ENCODE measurements around the gene PTTG2.

The PTTG2 gene

DNA sequence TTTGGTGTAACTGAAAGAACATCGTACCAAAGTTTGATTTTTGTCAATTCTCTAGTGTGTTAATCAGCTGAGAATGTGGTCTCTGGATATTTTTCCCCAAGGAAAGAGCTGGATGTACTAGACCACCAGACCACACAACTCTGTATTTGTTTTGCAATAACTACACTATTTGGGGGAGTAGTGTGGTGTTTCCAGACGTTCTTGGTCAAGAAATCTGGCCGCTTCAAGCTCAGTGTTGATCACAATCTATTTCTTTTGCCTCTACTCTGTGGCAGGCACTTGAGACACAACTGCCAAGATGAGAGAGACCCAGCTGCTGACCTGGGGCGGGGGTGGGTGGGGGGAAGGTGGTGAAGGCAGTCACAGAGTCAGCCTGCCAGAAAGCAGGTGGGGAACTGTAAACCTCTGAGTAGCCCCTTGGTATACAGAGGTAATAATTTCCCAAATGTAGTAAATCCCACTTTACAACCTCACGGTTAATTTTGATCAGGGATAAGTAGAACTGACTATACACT is 30.6 kb downstream of the PTTG2 start:
- FAIRE-seq = no peak
- no peak for DNase-seq (ENCODE audit: insufficient read length)
- no peak for TF ChIP-seq POLR2A (IDR thresholded peaks at IDR 0.05; ENCODE audit: low read depth, low read length)
- TF ChIP-seq TAF1 (IDR thresholded peaks at IDR 0.05; ENCODE audit: borderline replicate concordance, low read depth, low read length) = no peak
- TF ChIP-seq POLR2AphosphoS5 (IDR thresholded peaks at IDR 0.05; ENCODE audit: low read depth, low read length) = no peak

DNA sequence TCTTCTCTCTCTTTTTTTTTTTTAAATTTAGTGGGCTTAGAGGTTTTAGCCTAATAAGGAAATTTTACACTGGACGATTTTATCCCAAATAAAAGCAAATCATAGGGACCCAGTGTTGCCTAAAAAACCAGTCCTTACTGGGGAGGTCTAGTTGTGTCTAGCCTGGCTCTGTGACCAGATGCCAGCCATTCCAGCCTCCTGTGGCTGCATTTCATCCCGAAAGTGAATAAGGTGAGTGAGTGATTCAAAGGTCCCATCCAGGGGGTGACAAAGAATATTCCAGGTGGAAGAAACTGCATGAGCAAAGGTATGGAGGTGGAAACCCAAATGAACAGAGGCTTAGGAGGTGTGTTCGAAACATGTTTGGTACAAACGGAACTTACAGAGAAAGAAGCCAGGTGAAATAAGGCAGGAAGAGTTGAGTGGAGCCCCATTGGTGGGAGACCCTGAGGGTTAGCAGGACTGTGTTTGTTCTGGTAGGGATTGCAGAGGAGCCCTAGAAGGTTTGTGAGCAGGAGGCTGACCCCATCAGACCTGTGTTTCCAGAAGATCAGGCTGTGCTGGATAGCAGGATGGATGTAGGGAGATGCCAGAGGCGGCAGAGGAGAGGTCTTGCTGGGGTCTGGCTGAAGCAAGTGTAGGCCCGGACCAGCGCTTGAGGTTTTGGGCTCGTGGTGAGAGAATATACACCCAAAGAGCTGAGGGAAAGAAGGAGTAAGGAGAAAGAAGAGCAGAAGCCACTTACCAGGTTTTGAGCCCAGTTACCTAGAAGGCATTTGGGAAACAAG is 31.6 kb downstream of the PTTG2 start:
- DNase-seq (ENCODE audit: insufficient read length) = no peak
- FAIRE-seq = peak; percentile 51
- TF ChIP-seq TAF1 (IDR thresholded peaks at IDR 0.05; ENCODE audit: borderline replicate concordance, low read depth, low read length) (no peak), POLR2AphosphoS5 (IDR thresholded peaks at IDR 0.05; ENCODE audit: low read depth, low read length) (no peak), POLR2A (IDR thresholded peaks at IDR 0.05; ENCODE audit: low read depth, low read length) (no peak)

DNA sequence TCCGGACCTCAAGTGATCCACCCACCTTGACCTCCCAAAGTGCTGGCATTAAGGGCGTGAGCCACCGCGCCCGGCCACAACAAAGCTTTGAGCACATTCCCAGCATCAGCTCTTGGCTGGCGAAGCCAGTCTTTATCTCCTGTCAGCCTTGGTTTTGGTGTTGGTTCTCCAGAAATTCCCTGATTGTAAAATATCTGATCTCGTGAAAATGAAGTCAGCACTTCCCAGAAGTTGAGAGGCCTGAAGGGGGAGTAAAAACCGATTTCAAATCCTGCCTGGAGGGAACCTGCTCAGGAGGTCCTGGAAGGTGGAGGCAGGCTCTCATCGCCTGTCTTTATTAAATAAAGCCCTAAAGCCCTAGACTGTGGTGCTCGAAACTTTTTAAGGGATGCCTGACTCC is 33.6 kb downstream of the PTTG2 start:
- FAIRE-seq = no peak
- DNase-seq (ENCODE audit: insufficient read length) = no peak
- TF ChIP-seq POLR2AphosphoS5 (IDR thresholded peaks at IDR 0.05; ENCODE audit: low read depth, low read length) = no peak
- TF ChIP-seq TAF1 (IDR thresholded peaks at IDR 0.05; ENCODE audit: borderline replicate concordance, low read depth, low read length) = no peak
- TF ChIP-seq POLR2A (IDR thresholded peaks at IDR 0.05; ENCODE audit: low read depth, low read length) = no peak

DNA sequence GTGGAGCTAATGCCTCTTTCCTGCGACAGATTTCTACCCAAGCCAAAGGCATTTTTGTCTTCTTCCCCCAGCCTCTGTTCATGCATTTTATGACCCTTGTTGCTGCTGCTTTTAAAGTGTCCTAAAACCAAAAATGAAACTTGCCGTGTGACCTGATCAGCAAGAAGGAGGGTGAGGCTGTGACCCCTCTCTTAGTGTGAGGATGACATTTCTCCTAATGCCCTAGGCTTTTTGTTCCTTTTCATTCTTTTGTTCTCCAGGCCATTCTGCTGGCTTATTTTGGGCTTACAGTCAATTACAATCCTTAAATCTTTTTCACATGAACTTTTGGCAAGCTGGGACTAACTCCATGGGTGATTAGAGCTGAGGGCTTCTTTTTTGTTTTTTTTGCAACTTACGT is 34.4 kb downstream of the PTTG2 start:
- DNase-seq (ENCODE audit: insufficient read length) (no peak), FAIRE-seq (no peak)
- no peak for TF ChIP-seq POLR2AphosphoS5 (IDR thresholded peaks at IDR 0.05; ENCODE audit: low read depth, low read length)
- TF ChIP-seq TAF1 (IDR thresholded peaks at IDR 0.05; ENCODE audit: borderline replicate concordance, low read depth, low read length) = no peak
- TF ChIP-seq POLR2A (IDR thresholded peaks at IDR 0.05; ENCODE audit: low read depth, low read length) = no peak

DNA sequence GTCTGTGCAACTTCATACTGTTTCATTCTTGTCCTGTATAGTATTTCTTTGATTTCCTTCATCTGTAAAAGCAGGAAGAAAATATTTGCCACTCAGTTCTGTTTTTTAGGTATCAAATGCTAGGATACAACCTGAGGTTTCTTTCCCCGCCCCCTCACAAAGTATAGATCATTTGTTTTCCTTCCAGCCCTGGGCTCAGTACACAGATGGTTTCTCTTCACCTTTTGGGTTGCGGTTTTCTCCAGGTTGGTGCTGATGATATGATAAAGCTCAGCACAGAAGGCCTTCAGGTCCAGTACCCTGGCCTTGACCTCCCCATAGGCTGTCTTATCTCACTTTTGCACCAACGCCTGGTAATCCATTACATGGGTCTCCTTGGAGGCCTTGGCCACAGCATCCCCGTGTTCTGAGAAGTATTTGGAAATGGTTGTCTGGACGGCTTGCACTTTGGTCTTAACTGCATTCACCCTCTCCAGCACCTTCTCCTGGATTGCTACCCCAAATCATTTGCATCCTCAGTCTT is 35.2 kb downstream of the PTTG2 start:
- DNase-seq (ENCODE audit: insufficient read length) (no peak), FAIRE-seq (no peak)
- TF ChIP-seq POLR2A (IDR thresholded peaks at IDR 0.05; ENCODE audit: low read depth, low read length) = no peak
- no peak for TF ChIP-seq TAF1 (IDR thresholded peaks at IDR 0.05; ENCODE audit: borderline replicate concordance, low read depth, low read length)
- no peak for TF ChIP-seq POLR2AphosphoS5 (IDR thresholded peaks at IDR 0.05; ENCODE audit: low read depth, low read length)

DNA sequence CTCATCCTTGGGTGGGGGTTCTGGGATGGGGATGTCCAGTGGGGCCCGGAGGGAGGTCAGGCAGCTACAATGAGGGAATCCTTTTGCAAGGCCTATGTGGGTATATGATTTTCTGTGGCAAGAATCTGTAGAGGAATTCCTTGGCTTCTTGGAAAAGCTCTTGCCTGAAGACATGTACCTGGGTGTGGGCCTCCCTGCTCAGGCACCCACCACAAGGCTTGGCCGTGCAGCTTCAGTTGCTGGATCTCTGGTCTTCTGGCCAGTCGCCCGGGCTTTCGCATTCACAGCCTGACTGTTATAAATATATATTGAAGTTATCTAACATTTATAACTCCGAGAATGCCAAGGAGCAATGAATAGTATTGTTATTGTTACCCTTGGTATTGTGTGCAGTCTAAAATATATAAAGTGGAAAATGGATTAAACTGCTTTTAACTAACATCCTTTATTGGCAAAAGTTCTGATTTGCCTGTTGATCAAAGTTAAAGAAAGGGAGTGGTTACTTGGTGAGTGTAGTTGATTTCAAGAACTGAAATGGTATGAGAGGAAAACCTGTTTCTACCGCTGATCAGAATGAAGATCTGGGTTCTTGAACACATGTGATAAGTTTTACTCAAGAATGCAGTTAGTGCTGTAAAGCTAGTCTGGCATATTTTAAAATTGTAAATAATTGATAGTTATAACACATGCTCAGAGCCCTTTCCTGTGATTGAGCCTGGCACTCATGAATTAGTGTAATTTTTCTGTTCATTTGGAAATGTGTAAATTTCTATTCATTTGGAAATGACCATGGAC is 36.0 kb downstream of the PTTG2 start:
- FAIRE-seq = no peak
- TF ChIP-seq POLR2AphosphoS5 (IDR thresholded peaks at IDR 0.05; ENCODE audit: low read depth, low read length) = no peak
- no peak for DNase-seq (ENCODE audit: insufficient read length)

DNA sequence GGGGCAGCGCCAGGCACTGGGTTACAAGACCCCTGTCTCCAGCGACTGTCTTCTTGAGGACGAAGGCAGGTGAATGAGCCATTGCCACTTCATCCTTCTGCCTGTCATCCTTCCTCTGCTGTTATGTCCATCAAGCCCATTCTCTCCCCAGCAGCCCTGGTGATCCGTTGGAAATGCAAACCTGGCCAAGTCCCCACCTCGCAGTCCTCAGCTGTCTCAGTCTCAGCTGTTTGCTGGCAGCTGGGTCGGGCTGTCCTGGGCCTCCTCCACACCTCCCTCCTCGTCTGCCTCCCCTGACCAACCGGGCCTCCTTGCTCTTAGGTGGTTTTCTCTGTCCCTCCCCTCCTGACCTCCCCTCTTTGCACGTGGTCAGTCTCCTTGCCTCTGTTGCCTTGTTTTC is 38.0 kb downstream of the PTTG2 start:
- DNase-seq (ENCODE audit: insufficient read length) = no peak
- FAIRE-seq = no peak
- no peak for TF ChIP-seq TAF1 (IDR thresholded peaks at IDR 0.05; ENCODE audit: borderline replicate concordance, low read depth, low read length)
- no peak for TF ChIP-seq POLR2A (IDR thresholded peaks at IDR 0.05; ENCODE audit: low read depth, low read length)

DNA sequence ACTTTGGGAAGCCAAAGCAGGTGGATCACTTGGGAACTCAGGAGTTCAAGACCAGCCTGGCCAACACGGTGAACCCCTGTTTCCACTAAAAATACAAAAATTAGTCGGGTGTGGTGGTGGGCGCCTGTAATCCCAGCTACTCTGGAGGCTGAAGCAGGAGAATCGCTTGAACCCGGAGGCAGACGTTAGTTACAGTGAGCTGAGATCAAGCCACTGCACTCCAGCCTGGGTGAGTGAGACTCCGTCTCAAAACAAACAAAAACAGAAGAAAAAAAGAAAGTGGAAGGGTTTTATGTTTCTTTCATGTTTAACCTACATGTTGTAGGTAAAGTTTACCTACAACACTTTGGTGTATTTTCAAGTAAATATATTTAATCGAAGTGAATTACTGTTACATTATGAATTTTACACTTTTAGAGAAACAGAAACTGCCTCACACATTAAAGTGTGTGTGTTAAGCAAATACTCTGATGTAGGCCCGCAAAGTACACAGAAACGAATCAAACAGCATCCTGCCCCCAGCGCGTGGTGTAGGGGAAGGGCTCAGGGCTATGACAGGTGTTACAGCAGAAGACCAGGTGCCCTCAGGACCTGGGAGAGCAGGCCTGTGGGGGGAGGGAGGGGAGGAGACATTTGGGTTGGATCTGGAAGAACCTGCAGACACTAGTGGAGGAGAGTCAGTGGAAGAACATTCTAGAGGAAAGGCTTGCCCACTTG is 39.0 kb downstream of the PTTG2 start:
- FAIRE-seq (no peak), DNase-seq (ENCODE audit: insufficient read length) (no peak)
- TF ChIP-seq TAF1 (IDR thresholded peaks at IDR 0.05; ENCODE audit: borderline replicate concordance, low read depth, low read length) = no peak
- no peak for TF ChIP-seq POLR2A (IDR thresholded peaks at IDR 0.05; ENCODE audit: low read depth, low read length)
- no peak for TF ChIP-seq POLR2AphosphoS5 (IDR thresholded peaks at IDR 0.05; ENCODE audit: low read depth, low read length)

DNA sequence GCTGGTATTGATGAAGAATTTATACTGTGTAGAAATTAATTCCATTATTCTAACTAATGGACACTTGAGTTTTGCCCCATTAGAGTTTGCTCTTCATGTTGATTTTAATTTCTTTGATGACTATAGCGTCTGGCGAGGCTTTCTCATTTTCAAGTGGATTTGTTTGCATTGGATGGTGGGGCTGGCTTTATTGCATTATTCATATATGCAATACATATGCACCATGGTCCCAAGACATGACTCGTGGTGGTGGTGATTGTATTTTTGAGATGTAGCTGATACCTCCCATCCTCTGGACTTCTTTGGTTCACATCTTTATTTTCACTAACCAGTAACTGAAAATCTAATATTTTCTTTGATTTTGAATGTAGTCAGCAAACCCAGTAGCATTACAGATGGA is 39.8 kb downstream of the PTTG2 start:
- TF ChIP-seq TAF1 (IDR thresholded peaks at IDR 0.05; ENCODE audit: borderline replicate concordance, low read depth, low read length) (no peak), POLR2AphosphoS5 (IDR thresholded peaks at IDR 0.05; ENCODE audit: low read depth, low read length) (no peak), POLR2A (IDR thresholded peaks at IDR 0.05; ENCODE audit: low read depth, low read length) (no peak)
- no peak for FAIRE-seq
- no peak for DNase-seq (ENCODE audit: insufficient read length)

DNA sequence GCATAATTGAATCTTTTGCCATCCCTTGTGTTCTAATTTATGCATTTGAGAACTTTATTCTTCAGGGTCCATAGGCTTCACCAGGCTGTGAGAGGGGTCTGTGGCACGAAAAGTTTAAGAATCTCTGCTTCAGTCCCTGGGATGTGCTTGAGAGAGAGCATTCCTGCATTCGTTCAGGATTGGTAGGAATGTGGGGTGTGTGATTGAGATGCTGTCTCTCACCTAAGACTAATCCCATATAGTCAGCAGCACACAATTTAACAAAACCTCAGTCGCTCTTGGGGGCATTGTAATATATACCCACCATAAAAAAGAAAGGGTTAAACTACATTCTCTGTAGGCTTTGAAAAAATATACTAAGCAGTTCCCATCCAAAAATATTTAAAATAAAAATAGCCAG is 41.7 kb downstream of the PTTG2 start:
- FAIRE-seq = no peak
- no peak for DNase-seq (ENCODE audit: insufficient read length)
- TF ChIP-seq POLR2A (IDR thresholded peaks at IDR 0.05; ENCODE audit: low read depth, low read length) (no peak), TAF1 (IDR thresholded peaks at IDR 0.05; ENCODE audit: borderline replicate concordance, low read depth, low read length) (no peak), POLR2AphosphoS5 (IDR thresholded peaks at IDR 0.05; ENCODE audit: low read depth, low read length) (no peak)

DNA sequence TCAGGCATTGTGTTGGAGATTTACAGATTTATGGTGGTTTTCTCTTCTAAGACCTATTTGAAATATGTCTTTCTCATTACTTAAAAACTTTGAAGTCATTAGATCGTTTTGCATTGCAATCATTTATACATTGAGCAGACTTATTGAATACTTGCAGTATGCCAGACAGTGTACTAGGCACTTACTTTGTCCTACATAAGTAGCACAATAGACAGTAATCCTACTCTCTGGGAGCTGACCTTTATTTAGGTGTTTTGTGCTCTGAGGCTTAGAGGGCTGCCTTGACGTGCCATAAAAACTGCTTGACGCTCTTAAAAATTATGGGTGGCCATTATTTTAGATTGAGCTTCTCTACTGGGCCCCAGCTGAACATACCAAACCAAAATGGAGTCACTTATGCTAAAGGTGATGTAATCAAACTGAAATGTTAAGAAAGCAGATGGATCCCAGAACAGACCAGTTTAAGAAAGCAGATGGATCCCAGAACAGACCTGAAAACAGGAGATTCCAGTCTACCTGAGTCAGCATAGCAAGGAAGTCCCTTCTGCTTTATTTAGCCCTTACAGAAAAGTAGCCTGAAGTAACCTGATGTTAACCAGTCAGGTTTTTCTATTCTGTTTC is 42.4 kb downstream of the PTTG2 start:
- DNase-seq (ENCODE audit: insufficient read length) = no peak
- FAIRE-seq = no peak
- TF ChIP-seq POLR2AphosphoS5 (IDR thresholded peaks at IDR 0.05; ENCODE audit: low read depth, low read length) = no peak
- no peak for TF ChIP-seq POLR2A (IDR thresholded peaks at IDR 0.05; ENCODE audit: low read depth, low read length)
- no peak for TF ChIP-seq TAF1 (IDR thresholded peaks at IDR 0.05; ENCODE audit: borderline replicate concordance, low read depth, low read length)

Data from GM12892 (cell line).